Natural killer cell (primary cell): ENCODE data around the gene DNAH1. TPM values are rescaled to one million over a fixed set of nuclear protein-coding genes. Genes with fewer than 3 reads are reported as not detected.
"Not testable (repeated sequence)": the region's sequence is repeated elsewhere in the genome, so short reads cannot be mapped to it uniquely, and the experiment has no call there.

Experiments used
- ATAC-seq, 3 donors: fragments of 150-1000 bp in 2 of 3; fragments of 200-7000 bp in 1 of 3; cut with Tn5 transposase; 1 replicate in 1 of 3; 2 replicates in 2 of 3; pipeline ENCODE4 v1.10.0; 2021; ENCODE audit warnings: mild to moderate bottlenecking in 2 of 3, moderate library complexity in 2 of 3
- DNase-seq, 2 donors: peaks; one replicate each; pipeline versions ENCODE4 v3.0.0 to v3.0.0-alpha.2; 2013 to 2021; ENCODE audit warnings: mixed read lengths in 1 of 2
- H3K27ac ChIP-seq: one replicate; pipeline ENCODE4 v1.5.1; 2013; ENCODE audit warnings: mild to moderate bottlenecking, low read length
- H3K27me3 ChIP-seq: one replicate; pipeline ENCODE4 v1.6.1; 2013; ENCODE audit warnings: low read length; ENCODE audit not compliant: control insufficient read depth, insufficient read depth
- H3K36me3 ChIP-seq: one replicate; pipeline ENCODE4 v1.6.1; 2013; ENCODE audit warnings: low read length; ENCODE audit not compliant: control insufficient read depth, insufficient read depth
- H3K4me1 ChIP-seq: one replicate; pipeline ENCODE4 v1.6.1; 2013; ENCODE audit warnings: low read length; ENCODE audit not compliant: control insufficient read depth, insufficient read depth
- H3K4me3 ChIP-seq: one replicate; pipeline ENCODE4 v1.5.1; 2013; ENCODE audit warnings: low read length
- H3K9me3 ChIP-seq: one replicate; pipeline ENCODE4 v1.6.1; 2013; ENCODE audit warnings: low read length; ENCODE audit not compliant: control insufficient read depth, insufficient read depth
- H3K27ac Mint-ChIP-seq, 2 donors: one replicate each; pipeline ENCODE4 v1.8.0; 2022; ENCODE audit warnings: mild to moderate bottlenecking in 2 of 2, mixed read lengths in 2 of 2, moderate library complexity in 1 of 2
- H3K27me3 Mint-ChIP-seq, 2 donors: one replicate each; pipeline ENCODE4 v1.8.0; 2022; ENCODE audit warnings: low read depth in 2 of 2, mixed read lengths in 2 of 2
- H3K36me3 Mint-ChIP-seq: one replicate; pipeline ENCODE4 v1.8.0; 2022; ENCODE audit warnings: mixed read lengths
- H3K4me1 Mint-ChIP-seq, 2 donors: one replicate each; pipeline ENCODE4 v1.8.0; 2022; ENCODE audit warnings: mixed read lengths in 2 of 2
- H3K4me3 Mint-ChIP-seq: one replicate; pipeline ENCODE4 v1.8.0; 2022; ENCODE audit warnings: mild to moderate bottlenecking, moderate library complexity, mixed read lengths
- H3K9me3 Mint-ChIP-seq, 2 donors: one replicate each; pipeline ENCODE4 v1.8.0; 2022; ENCODE audit warnings: mixed read lengths in 2 of 2
- CTCF ChIP-seq: fragments of 200-600 bp; IDR thresholded peaks from one replicate; pipeline ENCODE4 v1.8.0; 2022; ENCODE audit warnings: antibody characterized with exemption
- WGBS: methylation state at CpG from one replicate; pipeline ENCODE4 v1.1.7; 2013; ENCODE audit warnings: missing lambda C conversion rate; ENCODE audit not compliant: insufficient coverage; 5-methylcytosine and 5-hydroxymethylcytosine counted together
- intact Hi-C: fragments of 100-400 bp; cut with micrococcal nuclease; formaldehyde crosslinking; loops from one replicate; pipeline ENCODE4 v1.14.2; 2022
- total RNA-seq, 4 donors: library from RNA; stranded (reverse); fragments of 120-200 nt in 1 of 4; gene quantifications; one replicate each; pipeline versions ENCODE4 v1.2.3 to v1.2.4, GENCODE V29; 2013 to 2022

The DNAH1 gene
- total RNA-seq, 3 donors from 2014 or later (not counting 1 experiment from before 2014, with no cell fraction given): 72.3 to 81.7 (median 74.2) TPM

- Histone ChIP-seq H3K4me1 (peaks cover 48% of the 10 kb centered on the region), H3K27me3 (no peaks in the 10 kb centered on the region), H3K27ac (peak overlapping the region; percentile 70), H3K9me3 (no peaks in the 10 kb centered on the region), H3K36me3 (peaks cover 68% of the 10 kb centered on the region), H3K4me3 (no peak overlapping the region)
- Mint-ChIP-seq H3K4me3 (peak overlapping the region; percentile 67), H3K27me3 (no peaks in the 10 kb centered on the region), H3K36me3 (peaks cover 15% of the 10 kb centered on the region), H3K4me1 (peaks cover 63% of the 10 kb centered on the region in 2 donors), H3K27ac (peak overlapping the region; percentile 88 to 90), H3K9me3 (no peaks in the 10 kb centered on the region)
- TF ChIP-seq CTCF: no peak
- intact Hi-C loops: loop anchor here (2.0 kb wide), 1 partner anchor 18 kb away; no protein-coding TSS in a partner anchor
- ATAC-seq (peak in 1 of 3 donors; percentile 30), DNase-seq (no peak)
- WGBS: 35% methylated on average over 8 of the region's 9 CpGs
Measured at GRCh38 chr3:52270252-52270754, 45.8 kb upstream of the DNAH1 start.

- peak overlapping the region; percentile 72 for H3K4me3 Mint-ChIP-seq
- H3K4me3 ChIP-seq: not testable (repeated sequence)
- DNase-seq: peak in 1 of 2 donors; percentile 12
Measured at GRCh38 chr3:52272172-52272571, 43.9 kb upstream of the DNAH1 start.

GRCh38 chr3:52272831-52273230 lies 43.3 kb upstream of the DNAH1 start:
- Mint-ChIP-seq H3K36me3 (peaks cover 7% of the 10 kb centered on the region), H3K27me3 (peaks cover 0 to 3% of the 10 kb centered on the region in 2 donors), H3K4me3 (peak overlapping the region; percentile 57), H3K9me3 (no peaks in the 10 kb centered on the region), H3K27ac (peak overlapping the region; percentile 88 to 90), H3K4me1 (peaks cover 79% of the 10 kb centered on the region in 2 donors)
- no peak overlapping the region for H3K4me3 ChIP-seq
- DNase-seq: peak; percentile 13 to 42
- no peak for ATAC-seq
- TF ChIP-seq CTCF: no peak
- intact Hi-C loops: no loop called here
- peaks cover 44% of the 10 kb centered on the region for H3K36me3 ChIP-seq
- 100% methylated on average over 1 of the region's 3 CpGs for WGBS
- peak overlapping the region; percentile 70 for H3K27ac ChIP-seq
- H3K27me3 ChIP-seq: no peaks in the 10 kb centered on the region
- no peaks in the 10 kb centered on the region for H3K9me3 ChIP-seq
- peaks cover 71% of the 10 kb centered on the region for H3K4me1 ChIP-seq

More at GRCh38 chr3:52272172-52272571, 43.9 kb upstream of the DNAH1 start:
- peak overlapping the region; percentile 70 for H3K27ac ChIP-seq
- H3K27ac Mint-ChIP-seq: peak overlapping the region; percentile 88 to 90
- ATAC-seq: peak in 1 of 3 donors; percentile 13
- H3K9me3 Mint-ChIP-seq, H3K9me3 ChIP-seq, H3K27me3 Mint-ChIP-seq, intact Hi-C loops, H3K27me3 ChIP-seq: not testable (repeated sequence)
- H3K4me1 Mint-ChIP-seq: peaks cover 79 to 81% of the 10 kb centered on the region in 2 donors
- 67% methylated on average over 7 of the region's 9 CpGs for WGBS
- peaks cover 50% of the 10 kb centered on the region for H3K36me3 ChIP-seq
- H3K36me3 Mint-ChIP-seq: peaks cover 14% of the 10 kb centered on the region
- H3K4me1 ChIP-seq: peaks cover 66% of the 10 kb centered on the region

DNA sequence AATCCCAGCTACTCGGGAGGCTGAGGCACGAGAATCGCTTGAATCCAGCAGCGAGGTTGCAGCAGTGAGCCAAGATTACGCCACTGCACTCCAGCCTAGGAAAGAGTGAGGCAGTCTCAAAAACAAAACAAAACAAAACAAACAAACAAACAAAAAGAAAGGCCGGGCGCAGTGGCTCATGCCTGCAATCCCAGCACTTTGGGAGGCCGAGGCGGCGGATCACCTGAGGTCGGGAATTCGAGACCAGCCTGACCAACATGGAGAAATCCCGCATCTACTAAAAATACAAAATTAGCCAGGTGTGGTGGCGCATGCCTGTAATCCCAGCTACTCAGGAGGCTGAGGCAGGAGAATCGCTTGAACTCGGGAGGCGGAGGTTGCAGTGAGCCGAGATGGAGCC lies 41.3 kb upstream of the DNAH1 start:
- intact Hi-C loops: loop anchor here (2.0 to 5.0 kb wide), 2 partner anchors 14 to 38 kb away; no protein-coding TSS in a partner anchor
- WGBS: 85% methylated on average over 18 of the region's 18 CpGs
- not testable (repeated sequence) for H3K36me3 Mint-ChIP-seq, H3K9me3 ChIP-seq, ATAC-seq, H3K27me3 Mint-ChIP-seq, H3K4me3 ChIP-seq, H3K9me3 Mint-ChIP-seq, H3K27me3 ChIP-seq
- peak overlapping the region; percentile 44 for H3K27ac ChIP-seq
- Mint-ChIP-seq H3K4me1 (peaks cover 76 to 87% of the 10 kb centered on the region in 2 donors), H3K27ac (peak overlapping the region; percentile 90 to 98), H3K4me3 (peak overlapping the region; percentile 76)
- peaks cover 68% of the 10 kb centered on the region for H3K4me1 ChIP-seq
- peaks cover 26% of the 10 kb centered on the region for H3K36me3 ChIP-seq
- peak in 1 of 2 donors; percentile 1 for DNase-seq
